ENCODE results near the gene GSTA5.

DNA sequence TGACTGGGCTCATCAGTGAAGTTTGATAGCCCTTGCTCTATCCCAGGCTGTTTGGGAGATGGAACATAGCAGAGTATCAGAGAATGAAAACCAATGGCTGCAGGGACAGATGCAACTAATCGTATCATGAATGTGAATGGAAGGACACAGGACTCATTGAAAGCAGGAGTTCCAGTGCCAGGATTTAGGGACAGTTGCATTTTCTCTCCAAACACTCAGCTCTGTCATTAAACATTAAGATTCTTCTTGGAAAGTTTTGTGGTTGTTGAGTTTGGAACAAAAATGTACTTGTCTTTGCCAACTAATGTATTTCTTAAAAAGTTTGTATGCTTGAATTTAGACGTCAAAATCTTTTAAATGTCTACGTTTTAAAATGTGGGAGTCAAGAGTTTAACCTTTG is 31.0 kb upstream of the GSTA5 start:
- TF ChIP-seq, protein P1, sequence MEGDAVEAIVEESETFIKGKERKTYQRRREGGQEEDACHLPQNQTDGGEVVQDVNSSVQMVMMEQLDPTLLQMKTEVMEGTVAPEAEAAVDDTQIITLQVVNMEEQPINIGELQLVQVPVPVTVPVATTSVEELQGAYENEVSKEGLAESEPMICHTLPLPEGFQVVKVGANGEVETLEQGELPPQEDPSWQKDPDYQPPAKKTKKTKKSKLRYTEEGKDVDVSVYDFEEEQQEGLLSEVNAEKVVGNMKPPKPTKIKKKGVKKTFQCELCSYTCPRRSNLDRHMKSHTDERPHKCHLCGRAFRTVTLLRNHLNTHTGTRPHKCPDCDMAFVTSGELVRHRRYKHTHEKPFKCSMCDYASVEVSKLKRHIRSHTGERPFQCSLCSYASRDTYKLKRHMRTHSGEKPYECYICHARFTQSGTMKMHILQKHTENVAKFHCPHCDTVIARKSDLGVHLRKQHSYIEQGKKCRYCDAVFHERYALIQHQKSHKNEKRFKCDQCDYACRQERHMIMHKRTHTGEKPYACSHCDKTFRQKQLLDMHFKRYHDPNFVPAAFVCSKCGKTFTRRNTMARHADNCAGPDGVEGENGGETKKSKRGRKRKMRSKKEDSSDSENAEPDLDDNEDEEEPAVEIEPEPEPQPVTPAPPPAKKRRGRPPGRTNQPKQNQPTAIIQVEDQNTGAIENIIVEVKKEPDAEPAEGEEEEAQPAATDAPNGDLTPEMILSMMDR (IDR thresholded peaks at IDR 0.05), result no peak
- TF ChIP-seq POLR2AphosphoS5 (IDR thresholded peaks at IDR 0.05) (no peak), POLR2A (IDR thresholded peaks at IDR 0.05) (no peak)

Data from sigmoid colon (tissue), 4 donors.